Activated CD4-positive, alpha-beta T cell treated with anti-CD3 and anti-CD28 coated beads for 24 hours (primary cell): ENCODE results near the gene COQ9.
A peak's percentile ranks its signal among the peaks of the same experiment; 100 is the strongest.
"Not testable (repeated sequence)": the region's sequence is repeated elsewhere in the genome, so short reads cannot be mapped to it uniquely, and the experiment has no call there.

Experiments used
- DNase-seq, 2 donors: peaks; one replicate each; pipeline ENCODE4 v3.0.0-alpha.2; 2020; ENCODE audit warnings: low read depth in 2 of 2

Gene COQ9

GRCh38 chr16:57426356-57426755 is 20.9 kb upstream of the COQ9 start:
- DNase-seq: no peak

GRCh38 chr16:57427307-57427706 is 20.0 kb upstream of the COQ9 start:
- DNase-seq: no peak

GRCh38 chr16:57427824-57428223 is 19.5 kb upstream of the COQ9 start:
- DNase-seq: no peak

GRCh38 chr16:57430955-57431354 is 16.3 kb upstream of the COQ9 start:
- no peak for DNase-seq

- DNase-seq: no peak
Observed at GRCh38 chr16:57432505-57432904, 14.8 kb upstream of the COQ9 start.

GRCh38 chr16:57432989-57433388 is 14.3 kb upstream of the COQ9 start:
- no peak for DNase-seq

- DNase-seq: no peak
Observed at GRCh38 chr16:57434003-57434402, 13.3 kb upstream of the COQ9 start.

GRCh38 chr16:57435838-57436237 is 11.4 kb upstream of the COQ9 start:
- DNase-seq: no peak

GRCh38 chr16:57439947-57440346 is 7.3 kb upstream of the COQ9 start:
- DNase-seq: not testable (repeated sequence)

- DNase-seq: not testable (repeated sequence)
Observed at GRCh38 chr16:57440551-57440950, 6.7 kb upstream of the COQ9 start.

GRCh38 chr16:57444711-57445110 is 2.6 kb upstream of the COQ9 start:
- no peak for DNase-seq

- no peak for DNase-seq
Observed at GRCh38 chr16:57445510-57445909, 1.8 kb upstream of the COQ9 start.

GRCh38 chr16:57446531-57447185 is 621 bp upstream of the COQ9 start:
- DNase-seq: no peak

- no peak for DNase-seq
Observed at GRCh38 chr16:57452021-57452420, 4.7 kb downstream of the COQ9 start.

GRCh38 chr16:57462209-57462977 is 15.1 kb downstream of the COQ9 start, which contains the start of gene POLR2C:
TSS of gene POLR2C (plus strand) at chr16:57462679. CDS start at chr16:57462725, 46 bp downstream.
- peak; percentile 92 to 93 for DNase-seq

GRCh38 chr16:57462978-57463362 is 15.7 kb downstream of the COQ9 start:
- DNase-seq: no peak

GRCh38 chr16:57464523-57464922 is 17.2 kb downstream of the COQ9 start:
- no peak for DNase-seq

- DNase-seq: no peak
Observed at GRCh38 chr16:57468346-57468745, 21.1 kb downstream of the COQ9 start.

- DNase-seq: no peak
Observed at GRCh38 chr16:57469046-57469445, 21.8 kb downstream of the COQ9 start.

GRCh38 chr16:57469917-57470470 is 22.7 kb downstream of the COQ9 start:
- no peak for DNase-seq

- DNase-seq: no peak
Observed at GRCh38 chr16:57470711-57471110, 23.4 kb downstream of the COQ9 start.

GRCh38 chr16:57471209-57471608 is 23.9 kb downstream of the COQ9 start:
- DNase-seq: no peak
